ENCODE data around the gene LDLRAD3.

- TF ChIP-seq SIN3A (IDR thresholded peaks at IDR 0.05; ENCODE audit: borderline replicate concordance, low read depth, low read length): no peak
- no peak for TF ChIP-seq RAD21 (IDR thresholded peaks at IDR 0.05; ENCODE audit: low read length)
- no peak for TF ChIP-seq TAF1 (IDR thresholded peaks at IDR 0.05; ENCODE audit: borderline replicate concordance, low read depth, low read length)
These were observed 308.0 kb downstream of the LDLRAD3 start for GRCh38 chr11:36251823-36252222.

Data from SK-N-SH (cell line).